H1 (cell line): ENCODE measurements around the gene RRM2. TPM values are rescaled to one million over a fixed set of nuclear protein-coding genes. Genes with fewer than 3 reads are reported as not detected.

Experiments
- CTCF ChIA-PET: fragments of 300-600 bp; sonication (Branson Sonifier 250); formaldehyde crosslinking; loops from one replicate; lab custom pipeline; 2021; ENCODE audit not compliant: partially characterized antibody; lab: Charles Lee
- POLR2A ChIA-PET: fragments of 300-600 bp; sonication (Branson Sonifier 250); formaldehyde crosslinking; loops from one replicate; lab custom pipeline; 2021; ENCODE audit warnings: inconsistent platforms; ENCODE audit not compliant: partially characterized antibody; lab: Charles Lee
- DNase-seq, 2 experiments: peaks; one replicate each; pipeline versions ENCODE4 v3.0.0 to v3.0.0-alpha.2; 2010 to 2022; ENCODE audit warnings: low spot score in 2 of 2, low read depth in 1 of 2, mixed read lengths in 1 of 2
- FAIRE-seq: peaks from 2 replicates; lab custom pipeline; 2011; peaks lifted over from hg19 to GRCh38; lab: Jason Lieb, UNC
- H2AFZ ChIP-seq: 2 replicates; pipeline ENCODE4 v1.8.1; 2012; ENCODE audit warnings: low read length, inconsistent platforms
- H2AK5ac ChIP-seq: 2 replicates; pipeline ENCODE4 v1.6.1; 2013; ENCODE audit warnings: low read depth, low read length
- H2BK120ac ChIP-seq: replicated peaks from 2 replicates; pipeline ENCODE3; 2013; ENCODE audit warnings: low read depth, low read length, inconsistent platforms
- H2BK12ac ChIP-seq: 2 replicates; pipeline ENCODE4 v1.6.1; 2013; ENCODE audit warnings: low read depth, low read length
- H2BK15ac ChIP-seq: 2 replicates; pipeline ENCODE4 v1.6.1; 2013; ENCODE audit warnings: low read length
- H2BK20ac ChIP-seq: 2 replicates; pipeline ENCODE4 v1.6.1; 2013; ENCODE audit warnings: low read length
- H2BK5ac ChIP-seq: 2 replicates; pipeline ENCODE4 v1.6.1; 2013; ENCODE audit warnings: low read depth, low read length
- H3K14ac ChIP-seq: 2 replicates; pipeline ENCODE4 v1.6.1; 2013; ENCODE audit warnings: inconsistent platforms; ENCODE audit not compliant: insufficient read length
- H3K18ac ChIP-seq: 2 replicates; pipeline ENCODE4 v1.6.1; 2013; ENCODE audit warnings: low read length; ENCODE audit errors: extremely low read depth
- H3K23ac ChIP-seq: 2 replicates; pipeline ENCODE4 v1.6.1; 2013; ENCODE audit warnings: inconsistent platforms; ENCODE audit not compliant: insufficient read length
- H3K23me2 ChIP-seq: 2 replicates; pipeline ENCODE4 v1.6.1; 2013; ENCODE audit warnings: low read depth, low read length
- H3K27ac ChIP-seq: 2 replicates; pipeline ENCODE4 v1.6.1; 2011; ENCODE audit warnings: low read depth, low read length, inconsistent platforms
- H3K27me3 ChIP-seq, 4 experiments: replicated peaks in 1 of 4; 1 replicate in 1 of 4; 2 replicates in 3 of 4; pipeline versions ENCODE4 v1.6.1 to v1.8.1; 2011 to 2013; ENCODE audit warnings: low read length in 3 of 4, mild to moderate bottlenecking in 3 of 4, inconsistent platforms in 2 of 4, mixed read lengths in 2 of 4, moderate library complexity in 1 of 4; ENCODE audit not compliant: control insufficient read depth in 3 of 4, insufficient read depth in 3 of 4; ENCODE audit errors: extremely low read depth in 1 of 4
- H3K36me3 ChIP-seq, 4 experiments: 2 replicates each; pipeline versions ENCODE4 v1.6.1 to v1.8.1; 2011 to 2013; ENCODE audit warnings: mild to moderate bottlenecking in 4 of 4, low read length in 3 of 4, moderate library complexity in 2 of 4, control low read depth in 1 of 4, inconsistent platforms in 1 of 4; ENCODE audit not compliant: insufficient read depth in 4 of 4, control insufficient read depth in 2 of 4
- H3K4ac ChIP-seq: replicated peaks from 2 replicates; pipeline ENCODE3; 2013; ENCODE audit warnings: low read length, low read depth, mixed read lengths, inconsistent platforms; ENCODE audit not compliant: insufficient read length
- H3K4me1 ChIP-seq, 4 experiments: replicated peaks in 1 of 4; 1 replicate in 1 of 4; 2 replicates in 3 of 4; pipeline versions ENCODE4 v1.6.1 to v1.8.1; 2011 to 2013; ENCODE audit warnings: low read length in 3 of 4, inconsistent platforms in 2 of 4, mixed read lengths in 1 of 4; ENCODE audit not compliant: insufficient read depth in 4 of 4, control insufficient read depth in 3 of 4
- H3K4me2 ChIP-seq, 2 experiments: 2 replicates each; pipeline versions ENCODE4 v1.6.1 to v1.8.1; 2011 to 2013; ENCODE audit warnings: low read depth in 2 of 2, low read length in 2 of 2, control low read depth in 1 of 2, inconsistent platforms in 1 of 2, mild to moderate bottlenecking in 1 of 2; ENCODE audit not compliant: insufficient read depth in 1 of 2
- H3K4me3 ChIP-seq, 4 experiments: fragments of 200-600, 300-600 bp in 1 of 4; sonication (generic), shearing (Covaris generic), sonication (Bioruptor Twin) in 1 of 4; 2 replicates each; pipeline versions ENCODE4 v1.5.1 to v1.8.1; 2011 to 2016; ENCODE audit warnings: low read length in 4 of 4, low read depth in 3 of 4, control low read depth in 2 of 4, inconsistent platforms in 2 of 4, mild to moderate bottlenecking in 2 of 4, mixed read lengths in 1 of 4, moderate library complexity in 1 of 4; ENCODE audit not compliant: insufficient read depth in 2 of 4; ENCODE audit errors: extremely low read depth in 1 of 4
- H3K56ac ChIP-seq: replicated peaks from 2 replicates; pipeline ENCODE3; 2013; ENCODE audit warnings: low read depth, mild to moderate bottlenecking, mixed read lengths, low read length, inconsistent platforms; ENCODE audit not compliant: insufficient read length
- H3K79me1 ChIP-seq: 2 replicates; pipeline ENCODE4 v1.6.1; 2013; ENCODE audit warnings: low read depth, low read length, control low read depth
- H3K79me2 ChIP-seq, 2 experiments: 2 replicates each; pipeline versions ENCODE4 v1.6.1 to v1.8.1; 2012 to 2013; ENCODE audit warnings: low read length in 2 of 2, mild to moderate bottlenecking in 2 of 2, inconsistent platforms in 1 of 2; ENCODE audit not compliant: insufficient read depth in 2 of 2, control insufficient read depth in 1 of 2
- H3K9ac ChIP-seq, 4 experiments: replicated peaks in 1 of 4; 1 replicate in 1 of 4; 2 replicates in 3 of 4; pipeline versions ENCODE4 v1.6.1 to v1.8.1; 2011 to 2013; ENCODE audit warnings: low read depth in 3 of 4, low read length in 3 of 4, control low read depth in 2 of 4, mild to moderate bottlenecking in 2 of 4, moderate library complexity in 2 of 4, inconsistent platforms in 1 of 4; ENCODE audit errors: extremely low read depth in 1 of 4
- H3K9me3 ChIP-seq, 2 experiments: 2 replicates each; pipeline versions ENCODE4 v1.6.1 to v1.8.1; 2012 to 2013; ENCODE audit warnings: mild to moderate bottlenecking in 2 of 2, moderate library complexity in 2 of 2, control low read depth in 1 of 2, inconsistent platforms in 1 of 2, low read depth in 1 of 2, low read length in 1 of 2, mixed read lengths in 1 of 2; ENCODE audit not compliant: insufficient read depth in 2 of 2
- H4K20me1 ChIP-seq, 2 experiments: replicated peaks in 1 of 2; 2 replicates each; pipeline versions ENCODE3 to v1.8.1; 2011 to 2013; ENCODE audit warnings: inconsistent platforms in 2 of 2, low read length in 2 of 2, mild to moderate bottlenecking in 1 of 2; ENCODE audit not compliant: insufficient read depth in 2 of 2, control insufficient read depth in 1 of 2
- H4K5ac ChIP-seq: 2 replicates; pipeline ENCODE4 v1.6.1; 2013; ENCODE audit warnings: low read length, low read depth, mixed read lengths, inconsistent platforms; ENCODE audit not compliant: insufficient read length
- H4K8ac ChIP-seq: 2 replicates; pipeline ENCODE4 v1.8.0; 2013; ENCODE audit warnings: mild to moderate bottlenecking, moderate library complexity, low read length, inconsistent platforms; ENCODE audit not compliant: insufficient read depth; ENCODE audit errors: extremely low read depth
- H4K91ac ChIP-seq: replicated peaks from 2 replicates; pipeline ENCODE3; 2013; ENCODE audit warnings: low read length, mixed read lengths, inconsistent platforms; ENCODE audit not compliant: insufficient read length
- CEBPB ChIP-seq: IDR thresholded peaks from 2 replicates; pipeline ENCODE4 v1.6.1; 2012; ENCODE audit warnings: low read depth, low read length
- JUND ChIP-seq: IDR thresholded peaks from 2 replicates; pipeline ENCODE4 v1.6.1; 2011; ENCODE audit warnings: mild to moderate bottlenecking, improper control_type of control experiment, low read length
- POLR2A ChIP-seq, 2 experiments: IDR thresholded peaks; 1 replicate in 1 of 2; 2 replicates in 1 of 2; pipeline ENCODE4 v1.6.1; 2011; ENCODE audit warnings: low read depth in 2 of 2, low read length in 2 of 2, mild to moderate bottlenecking in 2 of 2; ENCODE audit errors: control extremely low read depth in 1 of 2
- RAD21 ChIP-seq, 2 experiments: IDR thresholded peaks in 1 of 2; conservative IDR thresholded peaks in 1 of 2; 2 replicates each; pipeline ENCODE4 v1.6.1; 2011; ENCODE audit warnings: low read depth in 2 of 2, low read length in 2 of 2, improper control_type of control experiment in 1 of 2, inconsistent platforms in 1 of 2, mild to moderate bottlenecking in 1 of 2, moderate library complexity in 1 of 2
- SAP30 ChIP-seq: fragments of 300-600 bp; sonication (generic); IDR thresholded peaks from 2 replicates; pipeline ENCODE4 v1.7.1; 2012; ENCODE audit warnings: low read length, moderate library complexity, mild to moderate bottlenecking, inconsistent platforms; ENCODE audit not compliant: insufficient read depth, insufficient replicate concordance
- SP4 ChIP-seq: IDR thresholded peaks from 2 replicates; pipeline ENCODE4 v1.6.1; 2012; ENCODE audit warnings: low read length, inconsistent platforms
- WGBS, 2 experiments: shearing (Covaris generic) in 1 of 2; methylation state at CpG; one replicate each; pipeline versions ENCODE4 v1.1.6 to v1.1.7; 2013 to 2015; ENCODE audit warnings: low lambda C conversion rate in 2 of 2, mixed read lengths in 2 of 2, inconsistent platforms in 1 of 2, low coverage in 1 of 2, missing lambda C conversion rate in 1 of 2; ENCODE audit not compliant: insufficient replicate concordance in 2 of 2, insufficient coverage in 1 of 2, insufficient read length in 1 of 2; ENCODE audit errors: extremely low coverage in 1 of 2, missing lambda C conversion rate in 1 of 2; 5-methylcytosine and 5-hydroxymethylcytosine counted together
- polyA plus RNA-seq, 7 experiments: library from polyadenylated mRNA; depleted of rRNA in 3 of 7; stranded (reverse) in 5 of 7; unstranded in 2 of 7; fragments of >200 nt in 5 of 7; fragments of 200-250 nt in 2 of 7; gene quantifications; 1 replicate in 5 of 7; 2 replicates in 1 of 7; 4 replicates in 1 of 7; pipeline versions ENCODE4 v1.2.1 to v1.2.3, GENCODE V29; 2011 to 2013; ENCODE audit warnings: missing spikeins in 2 of 7, mixed read lengths in 2 of 7
- total RNA-seq: library from RNA; stranded (reverse); fragmentation: NEBNext Ultra II Directional; extraction: Animal tissue kit (Norgen Biotek cat#: 25700); gene quantifications from 2 replicates; pipeline ENCODE4 v1.2.1, GENCODE V29; 2021

Gene RRM2
- total and polyA plus RNA-seq, 2 of the 8 experiments (the other 6 are each of a cell fraction or from before 2014, with no cell fraction given): 37.7 to 215 TPM

- TF ChIP-seq CEBPB (no peak), JUND (no peak), SAP30 (no peak), SP4 (no peak), RAD21 (IDR thresholded peaks at IDR 0.05 in 1 of 2, conservative IDR thresholded peaks at IDR 0.05 in 1 of 2; ENCODE audit: low read depth in 2 of 2, low read length in 2 of 2) (no peak), POLR2A (IDR thresholded peaks at IDR 0.05; ENCODE audit: control extremely low read depth in 1 of 2, low read depth in 2 of 2, low read length in 2 of 2) (peak in 1 of 2 experiments; percentile 30; a peak in 1 of 3 replicates)
- Histone ChIP-seq H2AK5ac (no peak overlapping the region), H3K27me3 (no peaks in the 10 kb centered on the region), H2BK15ac (no peak overlapping the region), H3K79me2 (peaks cover 0 to 14% of the 10 kb centered on the region in 2 experiments; a peak in 2 of 4 replicates), H2BK5ac (no peak overlapping the region), H2AFZ (no peak overlapping the region), H3K4me3 (no peak overlapping the region), H4K5ac (no peak overlapping the region), H2BK12ac (no peak overlapping the region), H3K9ac (no peak overlapping the region), H3K27ac (no peak overlapping the region), H3K36me3 (peaks cover 29 to 78% (median 52%) of the 10 kb centered on the region in 4 experiments), H3K23me2 (no peaks in the 10 kb centered on the region), H3K79me1 (peaks cover 2% of the 10 kb centered on the region; the same call in 1 of the 2 replicates), H3K23ac (no peak overlapping the region), H3K9me3 (no peaks in the 10 kb centered on the region), H3K18ac (no peak overlapping the region), H4K91ac (no peak overlapping the region), H4K8ac (no peak overlapping the region), H3K4ac (no peak overlapping the region), H4K20me1 (peaks cover 10 to 26% of the 10 kb centered on the region in 2 experiments), H3K14ac (no peak overlapping the region), H3K4me2 (no peak overlapping the region), H3K56ac (no peak overlapping the region), H3K4me1 (peaks cover 2 to 20% (median 6%) of the 10 kb centered on the region in 4 experiments; a peak in 5 of 7 replicates), H2BK120ac (no peak overlapping the region), H2BK20ac (no peak overlapping the region)
- DNase-seq (no peak), FAIRE-seq (no peak)
- WGBS, 2 experiments: 95% methylated on average over 3 of the region's 3 CpGs; no CpG with 5 or more reads in 1 of the 2 experiments
- ChIA-PET CTCF (interaction anchor here (1.0 to 12.5 kb wide), 6 partner anchors 12 to 306 kb away, joined by 3 to 141 read pairs (median 14); partner anchors contain the start of gene CYS1), POLR2A (interaction anchor here (1.0 to 8.9 kb wide), 6 partner anchors 5 to 306 kb away, joined by 3 to 87 read pairs (median 3); no protein-coding TSS in a partner anchor)
Measured at GRCh38 chr2:10129490-10129889, 7.0 kb downstream of the RRM2 start.
